DOHH2 (cell line): ENCODE measurements around the gene ICE1.
"Not testable (repeated sequence)": the region's sequence is repeated elsewhere in the genome, so short reads cannot be mapped to it uniquely, and the experiment has no call there.

Source experiments
- H3F3A ChIP-seq: fragments of 200-600 bp; sonication (generic), shearing (Covaris generic); 2 replicates; pipeline ENCODE4 v1.6.0; 2016; ENCODE audit warnings: antibody characterized with exemption, mild to moderate bottlenecking; ENCODE audit not compliant: control insufficient read depth, insufficient read depth
- H3K27ac ChIP-seq: fragments of 200-600 bp; sonication (generic); 2 replicates; pipeline ENCODE4 v1.5.1; 2014; ENCODE audit warnings: low read depth, mild to moderate bottlenecking, low read length, moderate library complexity
- H3K27me3 ChIP-seq: fragments of 200-600 bp; sonication (generic); 2 replicates; pipeline ENCODE4 v1.6.1; 2014; ENCODE audit warnings: mild to moderate bottlenecking, low read length, mixed read lengths; ENCODE audit not compliant: control insufficient read depth
- H3K36me3 ChIP-seq: fragments of 200-600 bp; sonication (generic); 2 replicates; pipeline ENCODE4 v1.6.1; 2014; ENCODE audit warnings: mild to moderate bottlenecking, low read length, moderate library complexity, mixed read lengths; ENCODE audit not compliant: control insufficient read depth
- H3K4me1 ChIP-seq: fragments of 200-600 bp; sonication (generic); 2 replicates; pipeline ENCODE4 v1.6.1; 2014; ENCODE audit warnings: mild to moderate bottlenecking, low read length, mixed read lengths; ENCODE audit not compliant: control insufficient read depth
- H3K4me2 ChIP-seq: fragments of 200-600 bp; sonication (generic); 2 replicates; pipeline ENCODE4 v1.6.0; 2014; ENCODE audit warnings: mild to moderate bottlenecking, low read length, moderate library complexity
- H3K4me3 ChIP-seq: fragments of 200-600 bp; sonication (generic); 2 replicates; pipeline ENCODE4 v1.5.1; 2014; ENCODE audit warnings: mild to moderate bottlenecking, low read length, mixed read lengths
- H3K79me2 ChIP-seq: fragments of 200-600 bp; sonication (generic); 2 replicates; pipeline ENCODE4 v1.6.1; 2014; ENCODE audit warnings: mild to moderate bottlenecking, low read length, mixed read lengths; ENCODE audit not compliant: control insufficient read depth
- H3K9me2 ChIP-seq: fragments of 200-600 bp; sonication (generic); replicated peaks from 2 replicates; pipeline ENCODE4 v1.6.1; 2014; ENCODE audit warnings: mild to moderate bottlenecking, low read length, mixed read lengths; ENCODE audit not compliant: control insufficient read depth
- H3K9me3 ChIP-seq: fragments of 200-600 bp; sonication (generic); 2 replicates; pipeline ENCODE4 v1.6.1; 2014; ENCODE audit warnings: antibody characterized with exemption, low read length, mixed read lengths; ENCODE audit not compliant: control insufficient read depth, insufficient read depth
- H4K20me1 ChIP-seq: fragments of 200-600 bp; sonication (generic); 2 replicates; pipeline ENCODE4 v1.6.0; 2014; ENCODE audit warnings: low read depth, mild to moderate bottlenecking, antibody characterized with exemption, low read length, moderate library complexity; ENCODE audit not compliant: control insufficient read depth, insufficient read depth
- CTCF ChIP-seq: fragments of 200-600 bp; sonication (generic); IDR thresholded peaks from one replicate; pipeline ENCODE4 v1.5.1; 2014; ENCODE audit warnings: antibody characterized with exemption, mild to moderate bottlenecking, low read depth, low read length; ENCODE audit not compliant: poor library complexity, severe bottlenecking
- EZH2phosphoT487 ChIP-seq: fragments of 200-600 bp; sonication (generic); IDR thresholded peaks from 2 replicates; pipeline ENCODE4 v1.6.1; 2017; ENCODE audit warnings: borderline replicate concordance, mild to moderate bottlenecking, antibody characterized with exemption, low read length, moderate library complexity, mixed read lengths

Gene ICE1

GRCh38 chr5:5386329-5386728 lies 36.1 kb upstream of the ICE1 start:
- H3K79me2 ChIP-seq: no peaks in the 10 kb centered on the region
- no peaks in the 10 kb centered on the region for H3F3A ChIP-seq
- H3K9me3 ChIP-seq: no peaks in the 10 kb centered on the region
- no peaks in the 10 kb centered on the region for H3K36me3 ChIP-seq
- H3K4me1 ChIP-seq: no peaks in the 10 kb centered on the region
- H3K27me3 ChIP-seq: no peaks in the 10 kb centered on the region
- H4K20me1 ChIP-seq: no peaks in the 10 kb centered on the region
- H3K27ac ChIP-seq: no peak overlapping the region
- no peak overlapping the region for H3K4me3 ChIP-seq
- H3K4me2 ChIP-seq: no peak overlapping the region
- H3K9me2 ChIP-seq: no peaks in the 10 kb centered on the region
- TF ChIP-seq CTCF (no peak), EZH2phosphoT487 (no peak)

- H3K27me3 ChIP-seq: no peaks in the 10 kb centered on the region
- H4K20me1 ChIP-seq: no peaks in the 10 kb centered on the region
- H3F3A ChIP-seq: no peaks in the 10 kb centered on the region
- H3K4me2 ChIP-seq: no peak overlapping the region
- TF ChIP-seq CTCF: no peak
- no peak overlapping the region for H3K4me3 ChIP-seq
- H3K9me2 ChIP-seq: no peaks in the 10 kb centered on the region
- no peaks in the 10 kb centered on the region for H3K4me1 ChIP-seq
- no peaks in the 10 kb centered on the region for H3K36me3 ChIP-seq
- no peaks in the 10 kb centered on the region for H3K79me2 ChIP-seq
- H3K9me3 ChIP-seq: no peaks in the 10 kb centered on the region
- no peak overlapping the region for H3K27ac ChIP-seq
Observed at GRCh38 chr5:5387192-5387591, 35.3 kb upstream of the ICE1 start.

GRCh38 chr5:5387777-5388176 lies 34.7 kb upstream of the ICE1 start:
- Histone ChIP-seq H3K36me3 (no peaks in the 10 kb centered on the region), H3K27ac (no peak overlapping the region), H3K4me3 (no peak overlapping the region), H3K27me3 (no peaks in the 10 kb centered on the region), H3K9me3 (no peaks in the 10 kb centered on the region), H3K4me2 (no peak overlapping the region), H4K20me1 (no peaks in the 10 kb centered on the region), H3K9me2 (no peaks in the 10 kb centered on the region), H3K4me1 (no peaks in the 10 kb centered on the region), H3F3A (no peaks in the 10 kb centered on the region), H3K79me2 (no peaks in the 10 kb centered on the region)
- no peak for TF ChIP-seq EZH2phosphoT487
- TF ChIP-seq CTCF: no peak

- H4K20me1 ChIP-seq, H3K4me1 ChIP-seq, H3K4me2 ChIP-seq, H3K27ac ChIP-seq, H3K79me2 ChIP-seq, H3F3A ChIP-seq, H3K9me2 ChIP-seq, H3K9me3 ChIP-seq, H3K36me3 ChIP-seq, H3K4me3 ChIP-seq, H3K27me3 ChIP-seq: not testable (repeated sequence)
Observed at GRCh38 chr5:5390121-5390869, 32.2 kb upstream of the ICE1 start.

- H3F3A ChIP-seq, H3K79me2 ChIP-seq, H3K4me3 ChIP-seq, H3K27me3 ChIP-seq, H3K9me2 ChIP-seq, H3K36me3 ChIP-seq, H4K20me1 ChIP-seq, H3K4me2 ChIP-seq, H3K9me3 ChIP-seq, H3K27ac ChIP-seq, H3K4me1 ChIP-seq: not testable (repeated sequence)
Observed at GRCh38 chr5:5392504-5392903, 30.0 kb upstream of the ICE1 start.

- not testable (repeated sequence) for H3K36me3 ChIP-seq, H3K9me3 ChIP-seq, H3K79me2 ChIP-seq, H3K4me3 ChIP-seq, H4K20me1 ChIP-seq, H3F3A ChIP-seq, H3K27me3 ChIP-seq, H3K27ac ChIP-seq, H3K4me2 ChIP-seq, H3K4me1 ChIP-seq, H3K9me2 ChIP-seq
Observed at GRCh38 chr5:5394384-5394986, 28.0 kb upstream of the ICE1 start.
